ENCODE measurements around the gene MGARP. TPM values are rescaled to one million over a fixed set of nuclear protein-coding genes. Genes with fewer than 3 reads are reported as not detected.

Gene MGARP
- total and polyA plus RNA-seq, 2 experiments from 2014 or later = 2.4 to 4.1 TPM

DNA sequence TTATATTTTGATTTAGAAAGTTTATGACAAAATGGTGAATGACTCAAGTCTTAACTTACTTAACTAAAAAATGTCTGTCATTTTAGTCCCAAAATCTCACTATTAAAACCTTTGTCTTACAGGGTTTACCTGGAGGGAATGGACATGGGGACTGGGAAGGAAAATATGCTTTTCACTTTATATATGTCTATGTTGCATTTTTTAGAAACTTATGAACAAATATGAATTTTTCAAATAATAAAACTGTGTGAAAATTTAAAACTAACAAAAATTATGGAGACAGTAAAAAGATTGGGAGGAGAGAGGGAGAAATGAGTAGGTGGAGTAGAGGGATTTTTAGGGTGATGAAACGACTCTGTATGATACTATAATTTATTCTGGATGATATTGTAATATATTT is 6.2 kb downstream of the MGARP start:
- H3K9me3 Mint-ChIP-seq = no peaks in the 10 kb centered on the region

DNA sequence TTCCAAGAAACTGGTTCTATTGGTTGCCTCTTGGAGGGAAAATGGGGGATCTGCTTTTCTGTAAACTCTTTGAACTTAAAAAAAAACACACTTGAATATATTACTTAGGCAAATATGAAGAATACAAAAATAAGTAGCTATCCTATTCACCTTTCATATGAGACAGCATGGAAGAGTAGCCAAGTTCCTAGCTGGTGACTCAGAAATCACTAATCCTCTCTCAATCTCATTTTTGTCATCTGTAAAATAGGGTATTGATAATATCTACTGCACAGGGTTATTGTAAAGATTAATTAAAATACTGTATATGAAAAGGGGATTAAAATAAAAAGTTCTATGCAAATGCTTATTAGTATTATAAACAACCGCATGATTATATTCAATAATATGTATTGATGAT is 12.7 kb downstream of the MGARP start:
- Histone ChIP-seq H3K9me2 (ENCODE audit: insufficient read depth) (no peaks in the 10 kb centered on the region), H3K4me3 (no peak overlapping the region), H3K27me3 (ENCODE audit: insufficient read depth) (no peaks in the 10 kb centered on the region), H3K4me1 (ENCODE audit: insufficient read depth) (peaks cover 5% of the 10 kb centered on the region; the same call in 1 of the 2 replicates), H4K20me1 (replicated peaks; ENCODE audit: insufficient read depth) (no peaks in the 10 kb centered on the region), H2AFZ (peak overlapping the region; percentile 70; the same call in 1 of the 2 replicates), H3K36me3 (ENCODE audit: insufficient read depth) (no peaks in the 10 kb centered on the region), H3K4me2 (no peak overlapping the region), H3F3A (replicated peaks; ENCODE audit: low read depth) (no peaks in the 10 kb centered on the region), H3K27ac (ENCODE audit: low read depth) (no peak overlapping the region), H3K79me2 (replicated peaks; ENCODE audit: insufficient read depth) (no peaks in the 10 kb centered on the region)
- Mint-ChIP-seq H3K4me3 (no peak overlapping the region), H3K36me3 (ENCODE audit: low read depth) (no peaks in the 10 kb centered on the region), H3K9me3 (no peaks in the 10 kb centered on the region), H3K27me3 (ENCODE audit: insufficient read depth, low read depth, poor library complexity) (peaks cover 1% of the 10 kb centered on the region), H3K4me1 (peaks cover 18% of the 10 kb centered on the region), H3K27ac (no peak overlapping the region)
- ATAC-seq = no peak
- TF ChIP-seq STAT1 (IDR thresholded peaks at IDR 0.05; ENCODE audit: unreplicated experiment) = no peak
- no peak for TF ChIP-seq NANOG (IDR thresholded peaks at IDR 0.05; ENCODE audit: borderline replicate concordance)
- TF ChIP-seq ZNF331 (CRISPR knock-in tag; IDR thresholded peaks at IDR 0.05; ENCODE audit: low read depth) = no peak
- TF ChIP-seq, protein P1, sequence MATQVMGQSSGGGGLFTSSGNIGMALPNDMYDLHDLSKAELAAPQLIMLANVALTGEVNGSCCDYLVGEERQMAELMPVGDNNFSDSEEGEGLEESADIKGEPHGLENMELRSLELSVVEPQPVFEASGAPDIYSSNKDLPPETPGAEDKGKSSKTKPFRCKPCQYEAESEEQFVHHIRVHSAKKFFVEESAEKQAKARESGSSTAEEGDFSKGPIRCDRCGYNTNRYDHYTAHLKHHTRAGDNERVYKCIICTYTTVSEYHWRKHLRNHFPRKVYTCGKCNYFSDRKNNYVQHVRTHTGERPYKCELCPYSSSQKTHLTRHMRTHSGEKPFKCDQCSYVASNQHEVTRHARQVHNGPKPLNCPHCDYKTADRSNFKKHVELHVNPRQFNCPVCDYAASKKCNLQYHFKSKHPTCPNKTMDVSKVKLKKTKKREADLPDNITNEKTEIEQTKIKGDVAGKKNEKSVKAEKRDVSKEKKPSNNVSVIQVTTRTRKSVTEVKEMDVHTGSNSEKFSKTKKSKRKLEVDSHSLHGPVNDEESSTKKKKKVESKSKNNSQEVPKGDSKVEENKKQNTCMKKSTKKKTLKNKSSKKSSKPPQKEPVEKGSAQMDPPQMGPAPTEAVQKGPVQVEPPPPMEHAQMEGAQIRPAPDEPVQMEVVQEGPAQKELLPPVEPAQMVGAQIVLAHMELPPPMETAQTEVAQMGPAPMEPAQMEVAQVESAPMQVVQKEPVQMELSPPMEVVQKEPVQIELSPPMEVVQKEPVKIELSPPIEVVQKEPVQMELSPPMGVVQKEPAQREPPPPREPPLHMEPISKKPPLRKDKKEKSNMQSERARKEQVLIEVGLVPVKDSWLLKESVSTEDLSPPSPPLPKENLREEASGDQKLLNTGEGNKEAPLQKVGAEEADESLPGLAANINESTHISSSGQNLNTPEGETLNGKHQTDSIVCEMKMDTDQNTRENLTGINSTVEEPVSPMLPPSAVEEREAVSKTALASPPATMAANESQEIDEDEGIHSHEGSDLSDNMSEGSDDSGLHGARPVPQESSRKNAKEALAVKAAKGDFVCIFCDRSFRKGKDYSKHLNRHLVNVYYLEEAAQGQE (IDR thresholded peaks at IDR 0.05; ENCODE audit: unreplicated experiment) = no peak
- TF ChIP-seq, protein P2, sequence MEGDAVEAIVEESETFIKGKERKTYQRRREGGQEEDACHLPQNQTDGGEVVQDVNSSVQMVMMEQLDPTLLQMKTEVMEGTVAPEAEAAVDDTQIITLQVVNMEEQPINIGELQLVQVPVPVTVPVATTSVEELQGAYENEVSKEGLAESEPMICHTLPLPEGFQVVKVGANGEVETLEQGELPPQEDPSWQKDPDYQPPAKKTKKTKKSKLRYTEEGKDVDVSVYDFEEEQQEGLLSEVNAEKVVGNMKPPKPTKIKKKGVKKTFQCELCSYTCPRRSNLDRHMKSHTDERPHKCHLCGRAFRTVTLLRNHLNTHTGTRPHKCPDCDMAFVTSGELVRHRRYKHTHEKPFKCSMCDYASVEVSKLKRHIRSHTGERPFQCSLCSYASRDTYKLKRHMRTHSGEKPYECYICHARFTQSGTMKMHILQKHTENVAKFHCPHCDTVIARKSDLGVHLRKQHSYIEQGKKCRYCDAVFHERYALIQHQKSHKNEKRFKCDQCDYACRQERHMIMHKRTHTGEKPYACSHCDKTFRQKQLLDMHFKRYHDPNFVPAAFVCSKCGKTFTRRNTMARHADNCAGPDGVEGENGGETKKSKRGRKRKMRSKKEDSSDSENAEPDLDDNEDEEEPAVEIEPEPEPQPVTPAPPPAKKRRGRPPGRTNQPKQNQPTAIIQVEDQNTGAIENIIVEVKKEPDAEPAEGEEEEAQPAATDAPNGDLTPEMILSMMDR (conservative IDR thresholded peaks at IDR 0.05; ENCODE audit: low read depth in 2 of 2) = no peak
- TF ChIP-seq ZNF114 (CRISPR knock-in tag; IDR thresholded peaks at IDR 0.05) = no peak
- no peak for TF ChIP-seq CREB1 (CRISPR knock-in tag; IDR thresholded peaks at IDR 0.05; ENCODE audit: low read depth)
- TF ChIP-seq, protein P3, sequence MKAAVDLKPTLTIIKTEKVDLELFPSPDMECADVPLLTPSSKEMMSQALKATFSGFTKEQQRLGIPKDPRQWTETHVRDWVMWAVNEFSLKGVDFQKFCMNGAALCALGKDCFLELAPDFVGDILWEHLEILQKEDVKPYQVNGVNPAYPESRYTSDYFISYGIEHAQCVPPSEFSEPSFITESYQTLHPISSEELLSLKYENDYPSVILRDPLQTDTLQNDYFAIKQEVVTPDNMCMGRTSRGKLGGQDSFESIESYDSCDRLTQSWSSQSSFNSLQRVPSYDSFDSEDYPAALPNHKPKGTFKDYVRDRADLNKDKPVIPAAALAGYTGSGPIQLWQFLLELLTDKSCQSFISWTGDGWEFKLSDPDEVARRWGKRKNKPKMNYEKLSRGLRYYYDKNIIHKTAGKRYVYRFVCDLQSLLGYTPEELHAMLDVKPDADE (IDR thresholded peaks at IDR 0.05) = no peak
- no peak for TF ChIP-seq EZH2 (IDR thresholded peaks at IDR 0.05; ENCODE audit: low read depth, unreplicated experiment)
- DNase-seq (ENCODE audit: low spot score) = no peak

More for the DNA sequence above, 6.2 kb downstream of the MGARP start:
- Mint-ChIP-seq H3K27me3 (ENCODE audit: insufficient read depth, low read depth, poor library complexity) (peaks cover 11% of the 10 kb centered on the region), H3K4me3 (no peak overlapping the region), H3K36me3 (ENCODE audit: low read depth) (no peaks in the 10 kb centered on the region), H3K4me1 (peaks cover 2% of the 10 kb centered on the region), H3K27ac (no peak overlapping the region)
- no peaks in the 10 kb centered on the region for H3K9me2 ChIP-seq (ENCODE audit: insufficient read depth)
- H2AFZ ChIP-seq = no peak overlapping the region
- H3K27ac ChIP-seq (ENCODE audit: low read depth) = no peak overlapping the region
- H3K4me3 ChIP-seq = no peak overlapping the region
- no peak for TF ChIP-seq ZNF331 (CRISPR knock-in tag; IDR thresholded peaks at IDR 0.05; ENCODE audit: low read depth)
- TF ChIP-seq, protein P3 (IDR thresholded peaks at IDR 0.05) = no peak
- no peak for TF ChIP-seq STAT1 (IDR thresholded peaks at IDR 0.05; ENCODE audit: unreplicated experiment)
- TF ChIP-seq POLR2AphosphoS5 (IDR thresholded peaks at IDR 0.05; ENCODE audit: low read depth) = no peak
- H3F3A ChIP-seq (replicated peaks; ENCODE audit: low read depth) = 0 out of 2 replicates have a peak, but pooled peaks cover 2% of the 10 kb centered on the region
- no peak for DNase-seq (ENCODE audit: low spot score)
- no peak overlapping the region for H3K4me2 ChIP-seq
- no peaks in the 10 kb centered on the region for H4K20me1 ChIP-seq (replicated peaks; ENCODE audit: insufficient read depth)
- no peaks in the 10 kb centered on the region for H3K36me3 ChIP-seq (ENCODE audit: insufficient read depth)
- H3K79me2 ChIP-seq (replicated peaks; ENCODE audit: insufficient read depth) = no peaks in the 10 kb centered on the region
- no peak for ATAC-seq
- H3K27me3 ChIP-seq (ENCODE audit: insufficient read depth) = peaks cover 31% of the 10 kb centered on the region
- H3K4me1 ChIP-seq (ENCODE audit: insufficient read depth) = no peaks in the 10 kb centered on the region; the same call in 1 of the 2 replicates
